ENCODE measurements around the gene NSD2.

DNA sequence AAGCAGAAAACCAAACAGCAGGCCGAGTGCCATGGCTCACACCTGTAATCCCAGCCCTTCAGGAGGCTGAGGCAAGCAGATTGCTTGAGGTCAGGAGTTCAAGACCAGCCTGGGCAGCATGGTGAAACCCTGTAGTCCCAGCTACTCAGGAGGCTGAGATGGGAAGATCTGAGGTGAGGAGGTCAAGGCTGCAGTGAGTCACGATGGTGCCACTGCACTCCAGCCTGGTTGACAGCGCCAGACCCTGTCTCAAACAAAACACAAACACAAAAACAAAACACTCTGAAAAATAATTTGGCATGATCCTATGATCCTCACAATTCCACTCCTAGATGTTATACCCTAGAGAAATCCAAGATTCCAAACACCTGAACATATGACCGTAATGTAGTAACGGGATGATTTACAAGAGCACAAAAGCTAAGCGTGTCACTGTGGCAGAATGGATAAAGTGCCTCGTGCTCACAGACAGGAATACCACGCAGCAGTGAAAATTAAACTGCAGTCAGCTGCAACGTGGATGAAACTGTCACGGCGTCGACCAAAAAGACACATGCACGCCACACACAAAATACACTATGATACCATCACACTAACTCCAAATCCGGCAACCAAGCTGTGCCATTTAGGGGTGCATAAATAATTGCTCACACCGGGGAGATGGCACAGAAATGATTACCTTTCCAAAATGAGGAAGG lies 135.9 kb downstream of the NSD2 start:
- TF ChIP-seq CTCF (optimal IDR thresholded peaks at IDR 0.05 in 1 of 3, IDR thresholded peaks at IDR 0.05 in 1 of 3, conservative IDR thresholded peaks at IDR 0.05 in 1 of 3; ENCODE audit: extremely low read depth in 1 of 3, insufficient read depth in 2 of 3, low read length in 3 of 3) (no peak), EZH2 (IDR thresholded peaks at IDR 0.05; ENCODE audit: low read length) (no peak)
